Hepatocyte (in vitro differentiated cells): Measurements from ENCODE around the gene DEFB123.

Source experiments
- CTCF ChIP-seq: fragments of 200-600 bp; sonication (generic); IDR thresholded peaks from 2 replicates; pipeline ENCODE4 v1.5.1; 2016; ENCODE audit warnings: antibody characterized with exemption, mild to moderate bottlenecking; ENCODE audit not compliant: poor library complexity
- EZH2phosphoT487 ChIP-seq: fragments of 200-600 bp; sonication (generic); IDR thresholded peaks from one replicate; pipeline ENCODE4 v1.6.1; 2018; ENCODE audit warnings: antibody characterized with exemption, mild to moderate bottlenecking, low read depth, moderate library complexity; ENCODE audit not compliant: unreplicated experiment, severe bottlenecking

DNA sequence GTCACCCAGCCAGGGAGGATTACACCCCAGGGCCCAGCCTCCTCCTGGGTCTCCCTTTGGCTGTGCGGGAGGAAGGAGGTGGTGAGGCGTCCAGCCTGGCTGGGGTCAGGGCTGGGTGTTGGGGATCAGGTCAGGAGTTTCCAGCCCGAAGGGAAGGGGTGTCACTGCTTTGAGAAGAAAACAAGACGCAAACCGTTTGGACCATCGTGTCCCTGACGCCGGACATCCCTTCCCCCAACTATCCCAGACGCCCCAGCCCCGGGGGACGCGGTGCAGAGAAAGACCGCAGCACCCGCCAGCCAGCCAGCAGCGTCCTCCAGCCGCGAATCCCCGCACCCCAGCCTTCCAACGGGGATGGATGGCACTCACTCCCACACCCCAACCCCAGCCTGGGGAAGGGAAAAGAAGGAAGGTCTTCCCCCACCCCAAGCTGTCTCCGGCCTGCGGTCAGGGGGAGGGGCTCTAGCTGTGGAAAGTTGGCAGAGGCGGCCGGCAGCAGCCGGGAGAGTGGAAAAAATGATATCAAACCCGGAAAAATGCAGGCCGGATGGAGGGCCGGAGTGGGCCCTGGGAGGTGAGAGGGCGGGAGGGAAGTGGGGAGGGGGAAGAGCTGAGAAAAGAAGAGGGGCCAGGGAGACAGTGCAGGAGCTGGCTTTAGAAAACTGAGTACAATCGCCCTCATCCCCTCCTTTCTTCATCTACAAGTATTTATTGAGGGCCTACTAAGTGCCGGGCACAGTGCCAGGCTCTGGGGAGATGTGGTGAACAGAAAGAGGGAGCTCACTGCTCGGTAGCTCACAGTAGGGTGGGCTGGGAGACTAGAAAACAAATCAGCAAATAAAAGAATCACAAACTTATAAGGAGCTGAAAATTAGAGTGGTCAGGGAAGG, 45.3 kb downstream of the DEFB123 start:
- TF ChIP-seq CTCF (no peak), EZH2phosphoT487 (no peak)
